ENCODE data around the gene NATD1.

The NATD1 gene

GRCh38 chr17:21275579-21276263, 22.5 kb upstream of the NATD1 start:
- peak; percentile 87 for DNase-seq (ENCODE audit: low read depth)

GRCh38 chr17:21275047-21275578, 21.9 kb upstream of the NATD1 start:
- peak; percentile 82 for DNase-seq (ENCODE audit: low read depth)

GRCh38 chr17:21272881-21273792, 19.9 kb upstream of the NATD1 start:
- no peak for DNase-seq (ENCODE audit: low read depth)

GRCh38 chr17:21272250-21272649, 19.0 kb upstream of the NATD1 start:
- DNase-seq (ENCODE audit: low read depth): no peak

GRCh38 chr17:21271454-21272183, 18.4 kb upstream of the NATD1 start:
- no peak for DNase-seq (ENCODE audit: low read depth)

- DNase-seq (ENCODE audit: low read depth): peak; percentile 25
Measured at GRCh38 chr17:21269394-21269793, 16.2 kb upstream of the NATD1 start.

- DNase-seq (ENCODE audit: low read depth): no peak
Measured at GRCh38 chr17:21268596-21269188, 15.5 kb upstream of the NATD1 start.

- DNase-seq (ENCODE audit: low read depth): peak; percentile 57
Measured at GRCh38 chr17:21263376-21263775, 10.2 kb upstream of the NATD1 start.

- no peak for DNase-seq (ENCODE audit: low read depth)
Measured at GRCh38 chr17:21262259-21262993, 9.2 kb upstream of the NATD1 start.

GRCh38 chr17:21258593-21258992, 5.4 kb upstream of the NATD1 start:
- no peak for DNase-seq (ENCODE audit: low read depth)

GRCh38 chr17:21253646-21254441, 634 bp upstream of the NATD1 start:
- DNase-seq (ENCODE audit: low read depth): no peak

- DNase-seq (ENCODE audit: low read depth): peak; percentile 16
Measured at GRCh38 chr17:21252289-21252795, 868 bp downstream of the NATD1 start.

GRCh38 chr17:21251337-21252010, 1.7 kb downstream of the NATD1 start:
- DNase-seq (ENCODE audit: low read depth): no peak

- DNase-seq (ENCODE audit: low read depth): no peak
Measured at GRCh38 chr17:21250854-21251253, 2.4 kb downstream of the NATD1 start.

- DNase-seq (ENCODE audit: low read depth): no peak
Measured at GRCh38 chr17:21249920-21250703, 3.1 kb downstream of the NATD1 start.

- DNase-seq (ENCODE audit: low read depth): no peak
Measured at GRCh38 chr17:21249086-21249795, 4.0 kb downstream of the NATD1 start.

- DNase-seq (ENCODE audit: low read depth): no peak
Measured at GRCh38 chr17:21248500-21248899, 4.7 kb downstream of the NATD1 start.

Data from EH (cell line).